CD4-positive, alpha-beta T cell (primary cell): ENCODE results near the gene B4GALT4. TPM values are rescaled to one million over a fixed set of nuclear protein-coding genes. Genes with fewer than 3 reads are reported as not detected.

ENCODE experiments used
- ATAC-seq: fragments of 200-7000 bp; cut with Tn5 transposase; one replicate; pipeline ENCODE4 v1.10.0; 2022; ENCODE audit warnings: mild to moderate bottlenecking; ENCODE audit not compliant: poor library complexity
- CTCF ChIA-PET: fragments of 350-600 bp; sonication (Branson Sonifier 250); formaldehyde crosslinking; loops from one replicate; lab custom pipeline; 2021; ENCODE audit warnings: antibody characterized with exemption, inconsistent platforms; lab: Charles Lee
- POLR2A ChIA-PET: fragments of 350-600 bp; sonication (Branson Sonifier 250); formaldehyde crosslinking; loops from one replicate; lab custom pipeline; 2021; ENCODE audit warnings: antibody characterized with exemption, inconsistent platforms; lab: Charles Lee
- DNase-seq, 14 experiments: peaks; one replicate each; pipeline ENCODE4 v3.0.0-alpha.2; 2013 to 2020; ENCODE audit warnings: mixed read lengths in 2 of 14
- H3K27ac ChIP-seq, 2 donors: one replicate each; pipeline versions ENCODE4 v1.5.1 to v1.7.0; 2013; ENCODE audit warnings: low read length in 2 of 2, low read depth in 1 of 2, mild to moderate bottlenecking in 1 of 2
- H3K27me3 ChIP-seq, 2 experiments: 1 replicate in 1 of 2; 2 replicates in 1 of 2; pipeline versions ENCODE4 v1.6.1 to v1.7.0; 2013; ENCODE audit warnings: low read length in 2 of 2, control low read depth in 1 of 2, mild to moderate bottlenecking in 1 of 2, moderate library complexity in 1 of 2; ENCODE audit not compliant: insufficient read depth in 2 of 2, control insufficient read depth in 1 of 2
- H3K36me3 ChIP-seq: one replicate; pipeline ENCODE4 v1.6.1; 2013; ENCODE audit warnings: low read length, control low read depth; ENCODE audit not compliant: insufficient read depth
- H3K4me1 ChIP-seq: one replicate; pipeline ENCODE4 v1.6.1; 2013; ENCODE audit warnings: low read length, control low read depth; ENCODE audit not compliant: insufficient read depth
- H3K4me3 ChIP-seq: one replicate; pipeline ENCODE4 v1.5.1; 2013; ENCODE audit warnings: mild to moderate bottlenecking, low read length, moderate library complexity
- H3K9me3 ChIP-seq, 2 experiments: 1 replicate in 1 of 2; 2 replicates in 1 of 2; pipeline versions ENCODE4 v1.6.1 to v1.7.0; 2013; ENCODE audit warnings: low read length in 2 of 2, mild to moderate bottlenecking in 2 of 2, control low read depth in 1 of 2, moderate library complexity in 1 of 2; ENCODE audit not compliant: control insufficient read depth in 1 of 2, insufficient read depth in 1 of 2
- H3K27ac Mint-ChIP-seq: one replicate; pipeline ENCODE4 v1.8.0; 2020; ENCODE audit warnings: mixed read lengths
- H3K27me3 Mint-ChIP-seq: one replicate; pipeline ENCODE4 v1.8.0; 2021; ENCODE audit warnings: mixed read lengths
- H3K36me3 Mint-ChIP-seq: one replicate; pipeline ENCODE4 v1.8.0; 2021; ENCODE audit warnings: low read depth, mixed read lengths
- H3K4me1 Mint-ChIP-seq: one replicate; pipeline ENCODE4 v1.8.0; 2021; ENCODE audit warnings: low read depth, mixed read lengths
- H3K4me3 Mint-ChIP-seq: one replicate; pipeline ENCODE4 v1.8.0; 2020; ENCODE audit warnings: mild to moderate bottlenecking, mixed read lengths
- H3K9me3 Mint-ChIP-seq: one replicate; pipeline ENCODE4 v1.8.0; 2020; ENCODE audit warnings: mixed read lengths
- CTCF ChIP-seq: fragments of 200-600 bp; IDR thresholded peaks from one replicate; pipeline ENCODE4 v1.8.0; 2022; ENCODE audit warnings: antibody characterized with exemption, mild to moderate bottlenecking
- intact Hi-C, 2 experiments: fragments of 100-400 bp; cut with DNase I in 1 of 2; cut with micrococcal nuclease in 1 of 2; formaldehyde crosslinking; loops; one replicate each; pipeline versions ENCODE4 v1.15.1 to v1.9.0; 2023 to 2025; cut with DNase I, micrococcal nuclease
- total RNA-seq, 174 experiments: library from RNA in 2 of 174; stranded (reverse) in 2 of 174; gene quantifications; one replicate each; pipeline ENCODE4 v1.2.3 and lab custom pipeline; 2021 to 2026

B4GALT4 gene
- total RNA-seq, 2 experiments from 2014 or later: 26.2 to 29.5 TPM

DNA sequence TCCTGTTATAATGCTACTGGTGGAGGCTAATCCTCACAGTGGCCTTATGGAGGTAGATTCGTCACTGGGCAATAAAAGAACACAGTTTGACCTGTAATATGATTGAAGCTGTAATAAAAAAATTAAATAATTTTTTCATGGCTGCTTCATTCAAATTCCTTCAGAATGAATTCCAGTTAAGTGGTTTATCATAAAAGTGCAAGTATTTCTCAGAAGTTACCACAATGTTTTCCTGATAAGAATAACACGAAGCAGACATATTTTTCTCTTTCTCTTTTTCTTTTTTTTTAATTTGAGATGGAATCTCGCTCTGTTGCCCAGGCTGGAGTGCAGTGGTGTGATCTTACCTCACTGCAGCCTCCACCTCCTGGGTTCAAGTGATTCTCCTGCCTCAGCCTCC lies 15.6 kb downstream of the B4GALT4 start:
- CTCF ChIA-PET: interaction anchor here (1.7 kb wide), 1 partner anchor 128 kb away, joined by 4 read pairs; no protein-coding TSS in a partner anchor
- peaks cover 90% of the 10 kb centered on the region for H3K36me3 Mint-ChIP-seq
- TF ChIP-seq CTCF: no peak
- ATAC-seq (no peak), DNase-seq (no peak)
- peaks cover 88% of the 10 kb centered on the region for H3K4me1 Mint-ChIP-seq
- POLR2A ChIA-PET: interaction anchor here (1.8 to 5.0 kb wide), 2 partner anchors 16 to 18 kb away, joined by 5 to 18 read pairs; partner anchors contain the start of gene B4GALT4
- H3K27me3 Mint-ChIP-seq: no peaks in the 10 kb centered on the region
- peaks cover 15% of the 10 kb centered on the region for H3K4me1 ChIP-seq
- intact Hi-C loops: loop anchor here in 1 of 2 experiments (10.0 kb wide), 1 partner anchor 270 kb away; no protein-coding TSS in a partner anchor
- no peak overlapping the region for H3K4me3 Mint-ChIP-seq
- H3K9me3 Mint-ChIP-seq: no peaks in the 10 kb centered on the region
- no peaks in the 10 kb centered on the region for H3K27me3 ChIP-seq
- peaks cover 89% of the 10 kb centered on the region for H3K36me3 ChIP-seq
- no peak overlapping the region for H3K4me3 ChIP-seq
- H3K9me3 ChIP-seq: no peaks in the 10 kb centered on the region
- H3K27ac Mint-ChIP-seq: peak overlapping the region; percentile 27
- H3K27ac ChIP-seq: no peak overlapping the region

DNA sequence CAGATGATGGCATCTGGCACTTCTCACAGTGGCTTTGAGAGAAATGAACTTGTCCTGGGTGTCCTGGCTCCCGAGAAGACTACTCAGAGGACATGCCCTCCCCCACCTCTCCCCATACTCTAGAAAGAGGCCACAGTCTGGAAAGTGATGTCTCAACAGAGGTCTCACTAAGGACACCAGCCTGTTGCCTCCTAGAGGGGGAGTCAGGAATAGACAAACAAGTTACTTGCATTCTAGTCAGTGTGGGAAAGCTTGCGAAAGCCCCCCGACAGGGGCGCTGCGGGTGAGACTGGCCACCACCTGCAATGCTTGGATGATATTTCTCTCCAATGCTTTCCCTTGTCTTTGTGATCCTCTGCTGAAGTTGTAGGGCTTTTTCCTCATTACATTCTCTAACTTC lies 17.2 kb downstream of the B4GALT4 start:
- no peak for TF ChIP-seq CTCF
- peaks cover 88% of the 10 kb centered on the region for H3K36me3 Mint-ChIP-seq
- H3K27ac Mint-ChIP-seq: peak overlapping the region; percentile 93
- DNase-seq (no peak), ATAC-seq (no peak)
- no peak overlapping the region for H3K27ac ChIP-seq
- no peaks in the 10 kb centered on the region for H3K27me3 Mint-ChIP-seq
- H3K4me1 Mint-ChIP-seq: peaks cover 90% of the 10 kb centered on the region
- H3K9me3 Mint-ChIP-seq: no peaks in the 10 kb centered on the region
- ChIA-PET CTCF (interaction anchor here (3.5 kb wide), 1 partner anchor 18 kb away, joined by 11 read pairs; the partner anchor contains the start of gene B4GALT4), POLR2A (interaction anchor here (5.0 kb wide), 1 partner anchor 18 kb away, joined by 18 read pairs; the partner anchor contains the start of gene B4GALT4)
- no peaks in the 10 kb centered on the region for H3K27me3 ChIP-seq
- peaks cover 27% of the 10 kb centered on the region for H3K4me1 ChIP-seq
- no peak overlapping the region for H3K4me3 ChIP-seq
- no peaks in the 10 kb centered on the region for H3K9me3 ChIP-seq
- intact Hi-C loops: loop anchor here in 1 of 2 experiments (10.0 kb wide), 1 partner anchor 269 kb away; no protein-coding TSS in a partner anchor
- H3K4me3 Mint-ChIP-seq: no peak overlapping the region
- peaks cover 83% of the 10 kb centered on the region for H3K36me3 ChIP-seq

DNA sequence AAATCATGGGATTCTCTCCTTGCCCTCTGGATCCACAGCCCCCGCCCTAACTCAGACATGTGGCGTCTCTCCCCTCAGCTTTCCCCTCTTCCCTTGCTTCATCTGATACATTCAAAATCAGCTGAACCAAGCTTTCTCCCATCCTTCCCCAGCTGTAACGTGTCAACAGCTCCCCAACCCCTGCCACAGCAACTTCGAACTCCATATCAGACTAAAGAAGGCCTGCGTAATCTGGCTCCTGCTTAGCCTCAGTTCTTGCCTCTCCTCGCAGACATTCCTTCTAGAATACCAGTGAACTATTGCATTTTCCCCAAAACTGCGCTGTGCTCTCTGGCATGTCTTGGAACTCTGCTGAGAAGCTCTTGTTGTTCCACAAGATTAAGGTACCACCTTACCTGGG lies 18.3 kb downstream of the B4GALT4 start:
- H3K27me3 ChIP-seq: no peaks in the 10 kb centered on the region
- H3K36me3 Mint-ChIP-seq: peaks cover 84% of the 10 kb centered on the region
- DNase-seq: no peak
- no peak overlapping the region for H3K4me3 ChIP-seq
- TF ChIP-seq CTCF: no peak
- H3K27ac ChIP-seq: no peak overlapping the region
- no peaks in the 10 kb centered on the region for H3K9me3 Mint-ChIP-seq
- H3K4me1 ChIP-seq: peaks cover 31% of the 10 kb centered on the region
- peak overlapping the region; percentile 93 for H3K27ac Mint-ChIP-seq
- intact Hi-C loops: loop anchor here in 1 of 2 experiments (10.0 kb wide), 1 partner anchor 268 kb away; no protein-coding TSS in a partner anchor
- no peak for ATAC-seq
- no peaks in the 10 kb centered on the region for H3K9me3 ChIP-seq
- peaks cover 83% of the 10 kb centered on the region for H3K36me3 ChIP-seq
- peaks cover 83% of the 10 kb centered on the region for H3K4me1 Mint-ChIP-seq
- POLR2A ChIA-PET: no interaction called here
- H3K4me3 Mint-ChIP-seq: no peak overlapping the region
- CTCF ChIA-PET: interaction anchor here (3.5 kb wide), 1 partner anchor 19 kb away, joined by 11 read pairs; the partner anchor contains the start of gene B4GALT4
- H3K27me3 Mint-ChIP-seq: no peaks in the 10 kb centered on the region
